Prostate gland (tissue), 2 donors: ENCODE data around the gene SLC35F3.

ENCODE experiments used
- CTCF ChIP-seq, 4 experiments: fragments of 200-600 bp in 2 of 4; fragments of 450-650 bp in 2 of 4; sonication (generic) in 2 of 4; IDR thresholded peaks; 1 replicate in 3 of 4; 2 replicates in 1 of 4; pipeline ENCODE4 v1.5.1; 2016 to 2019; ENCODE audit warnings: antibody characterized with exemption in 4 of 4, mild to moderate bottlenecking in 2 of 4, moderate library complexity in 2 of 4
- POLR2A ChIP-seq: fragments of 450-650 bp; IDR thresholded peaks from one replicate; pipeline ENCODE4 v1.6.1; 2016; ENCODE audit warnings: antibody characterized with exemption, mild to moderate bottlenecking
- POLR2AphosphoS5 ChIP-seq: sonication (generic); formaldehyde crosslinking; IDR thresholded peaks from one replicate; pipeline ENCODE4 v1.6.1; 2017; ENCODE audit warnings: antibody characterized with exemption

GRCh38 chr1:234316937-234317336 is 412.5 kb downstream of the SLC35F3 start:
- TF ChIP-seq CTCF (IDR thresholded peaks at IDR 0.05) (no peak), POLR2A (no peak), POLR2AphosphoS5 (no peak)
